GM12878 (cell line): ENCODE data around the gene NT5DC3. TPM values are rescaled to one million over a fixed set of nuclear protein-coding genes. Genes with fewer than 3 reads are reported as not detected.

Experiments
- ATAC-seq: fragments of 200-7000 bp; cut with Tn5 transposase; 3 replicates; pipeline ENCODE4 v1.9.1; 2020; ENCODE audit warnings: mild to moderate bottlenecking, moderate library complexity
- BruUV-seq: library from RNA; stranded (reverse); fragments of 400-500 nt; replicated peaks from 2 replicates; lab custom pipeline; 2021; lab: Mats Ljungman, UMichigan
- CTCF ChIA-PET: fragments of 300-600 bp; sonication (Branson Sonifier 250); formaldehyde crosslinking; extraction: SDS; loops from one replicate; lab custom pipeline; 2021; ENCODE audit warnings: inconsistent platforms; lab: Yijun Ruan, JAX
- POLR2A ChIA-PET: fragments of 350-600 bp; formaldehyde crosslinking; extraction: SDS; loops from one replicate; lab custom pipeline; 2021; ENCODE audit warnings: inconsistent platforms; lab: Charles Lee
- RAD21 ChIA-PET: fragments of 300-600 bp; sonication (Branson Sonifier 250); formaldehyde crosslinking; loops from one replicate; lab custom pipeline; 2023; ENCODE audit warnings: antibody characterized with exemption; ENCODE audit not compliant: unreplicated experiment; lab: Charles Lee
- SMC1A ChIA-PET: fragments of 300-600 bp; sonication (Branson Sonifier 250); formaldehyde crosslinking; loops from one replicate; lab custom pipeline; 2023; ENCODE audit not compliant: unreplicated experiment, uncharacterized antibody; lab: Charles Lee
- DNase-seq: peaks from one replicate; pipeline ENCODE4 v3.0.0-alpha.2; 2011; ENCODE audit warnings: low read depth, low spot score
- FAIRE-seq: peaks from 3 replicates; lab custom pipeline; 2011; peaks lifted over from hg19 to GRCh38; lab: Jason Lieb, UNC
- H2AFZ ChIP-seq: 2 replicates; pipeline ENCODE4 v1.6.0; 2011; ENCODE audit warnings: low read depth, low read length, control low read depth; ENCODE audit not compliant: control insufficient read depth
- H3K27ac ChIP-seq: 2 replicates; pipeline ENCODE4 v1.5.1; 2011; ENCODE audit warnings: control low read depth; ENCODE audit not compliant: control insufficient read depth, insufficient read depth
- H3K27me3 ChIP-seq, 2 experiments: replicated peaks in 1 of 2; 2 replicates each; pipeline versions ENCODE4 v1.6.0 to v1.6.1; 2011; ENCODE audit warnings: low read length in 1 of 2; ENCODE audit not compliant: control insufficient read depth in 2 of 2, insufficient read depth in 2 of 2
- H3K36me3 ChIP-seq, 2 experiments: 2 replicates each; pipeline ENCODE4 v1.5.1; 2011; ENCODE audit warnings: low read length in 1 of 2; ENCODE audit not compliant: control insufficient read depth in 2 of 2, insufficient read depth in 2 of 2
- H3K4me1 ChIP-seq: 2 replicates; pipeline ENCODE4 v1.6.1; 2011; ENCODE audit warnings: mild to moderate bottlenecking, low read length, moderate library complexity, mixed read lengths; ENCODE audit not compliant: control insufficient read depth, insufficient read depth
- H3K4me2 ChIP-seq: 2 replicates; pipeline ENCODE4 v1.6.0; 2011; ENCODE audit warnings: control low read depth; ENCODE audit not compliant: control insufficient read depth, insufficient read depth
- H3K4me3 ChIP-seq: fragments of 200-600 bp; sonication (generic); 2 replicates; pipeline ENCODE4 v1.5.1; 2016
- H3K79me2 ChIP-seq: 2 replicates; pipeline ENCODE4 v1.6.0; 2011; ENCODE audit warnings: low read length; ENCODE audit not compliant: control insufficient read depth, insufficient read depth
- H3K9ac ChIP-seq: 2 replicates; pipeline ENCODE4 v1.8.0; 2011; ENCODE audit warnings: low read length, control low read depth, mixed read lengths; ENCODE audit not compliant: control insufficient read depth, insufficient read depth
- H3K9me3 ChIP-seq: replicated peaks from 3 replicates; pipeline ENCODE4 v1.5.1; 2011; ENCODE audit warnings: mild to moderate bottlenecking, low read length; ENCODE audit not compliant: control insufficient read depth, insufficient read depth
- H4K20me1 ChIP-seq: 2 replicates; pipeline ENCODE4 v1.6.0; 2011; ENCODE audit not compliant: control insufficient read depth, insufficient read depth
- EZH2 ChIP-seq: IDR thresholded peaks from 2 replicates; pipeline ENCODE4 v1.6.1; 2012; ENCODE audit warnings: low read depth, mild to moderate bottlenecking, control low read depth, inconsistent platforms, low read length, borderline replicate concordance; ENCODE audit not compliant: control insufficient read depth
- JUND ChIP-seq: IDR thresholded peaks from 2 replicates; pipeline ENCODE4 v1.6.1; 2012; ENCODE audit warnings: low read depth, mild to moderate bottlenecking, low read length, improper control_type of control experiment, moderate library complexity
- MXI1 ChIP-seq: fragments of 150-350 bp; IDR thresholded peaks from 2 replicates; pipeline ENCODE4 v1.6.1; 2011; ENCODE audit warnings: low read depth, mild to moderate bottlenecking, inconsistent platforms, low read length, improper control_type of control experiment
- NFYB ChIP-seq: IDR thresholded peaks from 2 replicates; pipeline ENCODE4 v1.6.1; 2011; ENCODE audit warnings: low read depth, mild to moderate bottlenecking, low read length, improper control_type of control experiment, moderate library complexity; ENCODE audit not compliant: insufficient read depth
- RUNX3 ChIP-seq: IDR thresholded peaks from 2 replicates; pipeline ENCODE4 v1.6.1; 2012; ENCODE audit warnings: low read length, inconsistent platforms
- SIX5 ChIP-seq: IDR thresholded peaks from 2 replicates; pipeline ENCODE4 v1.6.1; 2011; ENCODE audit warnings: mild to moderate bottlenecking, low read depth, low read length, moderate library complexity; ENCODE audit not compliant: severe bottlenecking
- ZNF384 ChIP-seq: IDR thresholded peaks from 2 replicates; pipeline ENCODE4 v1.6.1; 2012; ENCODE audit warnings: low read depth, mild to moderate bottlenecking, low read length, improper control_type of control experiment, borderline replicate concordance
- WGBS: methylation state at CpG from one replicate; pipeline ENCODE4 v1.1.6; 2016; ENCODE audit warnings: low lambda C conversion rate; ENCODE audit not compliant: insufficient replicate concordance, insufficient coverage; ENCODE audit errors: missing lambda C conversion rate; 5-methylcytosine and 5-hydroxymethylcytosine counted together
- in situ Hi-C: fragments of 300-500 bp; cut with MboI; formaldehyde crosslinking; loops from 9 replicates; pipeline ENCODE4 v1.14.3; 2018; ENCODE audit warnings: mixed read lengths
- intact Hi-C: fragments of 100-400 bp; cut with micrococcal nuclease; formaldehyde crosslinking; loops from one replicate; pipeline ENCODE4 v1.14.2; 2022; ENCODE audit not compliant: unreplicated experiment
- polyA plus RNA-seq, 11 experiments: library from polyadenylated mRNA; depleted of rRNA in 4 of 11; unstranded in 6 of 11; stranded (reverse) in 5 of 11; fragments of >200 nt; fragmentation: Nextera tagmentation in 4 of 11; fragmentation: Illumina TruSeq in 1 of 11; extraction: Ambion mirVana in 4 of 11; extraction: Trizol in 1 of 11; gene quantifications; 1 replicate in 1 of 11; 2 replicates in 10 of 11; pipeline versions ENCODE4 v1.2.1 to v1.2.3, GENCODE V29; 2011 to 2016; ENCODE audit warnings: inconsistent platforms in 2 of 11, missing spikeins in 2 of 11, low read depth in 1 of 11
- total RNA-seq, 4 experiments: library from RNA; depleted of rRNA in 3 of 4; stranded (reverse); fragments of >200 nt in 3 of 4; fragmentation: Illumina TruSeq in 1 of 4; extraction: Trizol in 1 of 4; gene quantifications; 2 replicates each; pipeline versions ENCODE4 v1.2.1 to v1.2.3, GENCODE V29; 2013 to 2021
- TF ChIP-seq, protein P1 (sequence below): IDR thresholded peaks from 2 replicates; pipeline ENCODE4 v1.6.1; 2012; ENCODE audit warnings: low read depth, low read length, improper control_type of control experiment
- TF ChIP-seq, protein P2 (sequence below): IDR thresholded peaks from 2 replicates; pipeline ENCODE4 v1.6.1; 2012; ENCODE audit warnings: improper control_type of control experiment, low read depth, low read length; ENCODE audit not compliant: insufficient replicate concordance
- TF ChIP-seq, protein P3 (sequence below): IDR thresholded peaks from 2 replicates; pipeline ENCODE4 v1.6.1; 2012; ENCODE audit warnings: low read depth, low read length, improper control_type of control experiment

The NT5DC3 gene
- total and polyA plus RNA-seq, 10 of the 15 experiments (the other 5 are each of a cell fraction or from before 2014, with no cell fraction given), result 2.0 to 12.4 (median 5.9) TPM

DNA sequence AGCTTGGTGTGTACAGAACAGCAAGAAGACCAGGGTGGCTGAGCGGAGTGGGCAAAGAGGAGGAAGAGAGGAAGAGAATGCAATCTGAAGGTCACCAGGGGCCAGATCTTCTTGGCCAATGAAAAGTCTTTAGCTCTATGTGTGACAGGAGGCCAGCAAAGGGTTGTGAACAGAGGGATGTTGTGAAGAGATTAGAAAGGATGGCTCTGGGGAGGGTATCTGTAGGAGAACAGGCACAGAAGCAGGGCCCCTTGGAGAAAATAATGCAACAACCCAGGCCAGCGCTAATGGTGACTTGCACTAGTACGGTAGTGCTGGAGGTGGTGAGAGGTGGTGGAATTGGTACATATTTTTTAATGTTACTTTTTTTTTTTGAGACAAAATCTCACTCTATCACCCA is 97.2 kb downstream of the NT5DC3 start:
- DNase-seq (no peak), FAIRE-seq (no peak), ATAC-seq (no peak)
- no peak for TF ChIP-seq SIX5
- TF ChIP-seq EZH2, result no peak
- TF ChIP-seq, protein P1, sequence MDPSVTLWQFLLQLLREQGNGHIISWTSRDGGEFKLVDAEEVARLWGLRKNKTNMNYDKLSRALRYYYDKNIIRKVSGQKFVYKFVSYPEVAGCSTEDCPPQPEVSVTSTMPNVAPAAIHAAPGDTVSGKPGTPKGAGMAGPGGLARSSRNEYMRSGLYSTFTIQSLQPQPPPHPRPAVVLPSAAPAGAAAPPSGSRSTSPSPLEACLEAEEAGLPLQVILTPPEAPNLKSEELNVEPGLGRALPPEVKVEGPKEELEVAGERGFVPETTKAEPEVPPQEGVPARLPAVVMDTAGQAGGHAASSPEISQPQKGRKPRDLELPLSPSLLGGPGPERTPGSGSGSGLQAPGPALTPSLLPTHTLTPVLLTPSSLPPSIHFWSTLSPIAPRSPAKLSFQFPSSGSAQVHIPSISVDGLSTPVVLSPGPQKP, result no peak
- 80% methylated on average over 3 of the region's 3 CpGs for WGBS
- POLR2A ChIA-PET, result no interaction called here
- Histone ChIP-seq H3K9me3 (no peaks in the 10 kb centered on the region), H3K4me1 (no peaks in the 10 kb centered on the region), H3K9ac (no peak overlapping the region), H3K4me2 (no peak overlapping the region), H3K27me3 (no peaks in the 10 kb centered on the region; a peak in 1 of 4 replicates), H3K4me3 (no peak overlapping the region), H3K79me2 (no peaks in the 10 kb centered on the region), H4K20me1 (no peaks in the 10 kb centered on the region), H2AFZ (no peak overlapping the region), H3K36me3 (no peaks in the 10 kb centered on the region), H3K27ac (no peak overlapping the region)
- SMC1A ChIA-PET, result no interaction called here
- RAD21 ChIA-PET, result no interaction called here
- intact Hi-C loops (no loop called here), in situ Hi-C loops (no loop called here)
- CTCF ChIA-PET, result interaction anchor here (1.0 kb wide), 1 partner anchor 14 kb away, joined by 3 read pairs; no protein-coding TSS in a partner anchor
- BruUV-seq, result no TSS peak

DNA sequence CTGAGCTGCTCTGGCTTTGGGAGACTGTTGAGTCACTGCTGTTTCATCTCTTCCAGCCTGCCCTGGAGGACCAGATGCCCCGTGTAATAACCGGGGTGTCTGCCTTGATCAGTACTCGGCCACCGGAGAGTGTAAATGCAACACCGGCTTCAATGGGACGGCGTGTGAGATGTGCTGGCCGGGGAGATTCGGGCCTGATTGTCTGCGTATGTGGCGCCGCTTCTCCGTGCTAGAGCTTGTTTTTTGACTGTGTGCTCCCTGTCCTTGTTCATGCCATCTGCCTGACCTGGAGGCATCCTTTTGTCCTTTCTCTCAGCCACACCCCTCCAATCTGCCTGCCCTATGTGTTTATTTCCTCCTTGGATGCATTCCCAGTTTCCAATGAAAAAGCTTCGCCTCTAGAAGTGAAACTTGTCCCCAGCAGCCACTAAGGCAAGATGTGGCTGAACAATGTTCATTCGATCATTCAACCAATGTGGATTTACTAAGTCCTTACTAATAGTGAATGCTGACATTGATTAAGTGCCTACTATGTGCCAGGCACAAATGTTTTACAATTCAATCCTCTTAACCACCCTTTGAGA is 98.6 kb downstream of the NT5DC3 start:
- WGBS, result 63% methylated on average over 15 of the region's 15 CpGs
- no peak overlapping the region for H3K27ac ChIP-seq
- H3K79me2 ChIP-seq, result no peaks in the 10 kb centered on the region
- FAIRE-seq (no peak), ATAC-seq (no peak), DNase-seq (no peak)
- no peak overlapping the region for H2AFZ ChIP-seq
- H3K4me3 ChIP-seq, result no peak overlapping the region
- H3K36me3 ChIP-seq, result no peaks in the 10 kb centered on the region
- ChIA-PET SMC1A (no interaction called here), RAD21 (interaction anchor here (0.6 kb wide), 1 partner anchor 303 kb away, joined by 3 read pairs; no protein-coding TSS in a partner anchor), CTCF (interaction anchor here (1.0 kb wide), 1 partner anchor 13 kb away, joined by 3 read pairs; no protein-coding TSS in a partner anchor), POLR2A (no interaction called here)
- in situ Hi-C loops, result no loop called here
- no peaks in the 10 kb centered on the region; a peak in 1 of 4 replicates for H3K27me3 ChIP-seq
- no peak overlapping the region for H3K9ac ChIP-seq
- no peaks in the 10 kb centered on the region for H3K9me3 ChIP-seq
- no peaks in the 10 kb centered on the region for H4K20me1 ChIP-seq
- intact Hi-C loops, result no loop called here
- no TSS peak for BruUV-seq
- no peaks in the 10 kb centered on the region for H3K4me1 ChIP-seq
- no peak overlapping the region for H3K4me2 ChIP-seq
- TF ChIP-seq MXI1, result no peak
- TF ChIP-seq ZNF384, result no peak
- TF ChIP-seq NFYB, result no peak
- TF ChIP-seq, protein P2, sequence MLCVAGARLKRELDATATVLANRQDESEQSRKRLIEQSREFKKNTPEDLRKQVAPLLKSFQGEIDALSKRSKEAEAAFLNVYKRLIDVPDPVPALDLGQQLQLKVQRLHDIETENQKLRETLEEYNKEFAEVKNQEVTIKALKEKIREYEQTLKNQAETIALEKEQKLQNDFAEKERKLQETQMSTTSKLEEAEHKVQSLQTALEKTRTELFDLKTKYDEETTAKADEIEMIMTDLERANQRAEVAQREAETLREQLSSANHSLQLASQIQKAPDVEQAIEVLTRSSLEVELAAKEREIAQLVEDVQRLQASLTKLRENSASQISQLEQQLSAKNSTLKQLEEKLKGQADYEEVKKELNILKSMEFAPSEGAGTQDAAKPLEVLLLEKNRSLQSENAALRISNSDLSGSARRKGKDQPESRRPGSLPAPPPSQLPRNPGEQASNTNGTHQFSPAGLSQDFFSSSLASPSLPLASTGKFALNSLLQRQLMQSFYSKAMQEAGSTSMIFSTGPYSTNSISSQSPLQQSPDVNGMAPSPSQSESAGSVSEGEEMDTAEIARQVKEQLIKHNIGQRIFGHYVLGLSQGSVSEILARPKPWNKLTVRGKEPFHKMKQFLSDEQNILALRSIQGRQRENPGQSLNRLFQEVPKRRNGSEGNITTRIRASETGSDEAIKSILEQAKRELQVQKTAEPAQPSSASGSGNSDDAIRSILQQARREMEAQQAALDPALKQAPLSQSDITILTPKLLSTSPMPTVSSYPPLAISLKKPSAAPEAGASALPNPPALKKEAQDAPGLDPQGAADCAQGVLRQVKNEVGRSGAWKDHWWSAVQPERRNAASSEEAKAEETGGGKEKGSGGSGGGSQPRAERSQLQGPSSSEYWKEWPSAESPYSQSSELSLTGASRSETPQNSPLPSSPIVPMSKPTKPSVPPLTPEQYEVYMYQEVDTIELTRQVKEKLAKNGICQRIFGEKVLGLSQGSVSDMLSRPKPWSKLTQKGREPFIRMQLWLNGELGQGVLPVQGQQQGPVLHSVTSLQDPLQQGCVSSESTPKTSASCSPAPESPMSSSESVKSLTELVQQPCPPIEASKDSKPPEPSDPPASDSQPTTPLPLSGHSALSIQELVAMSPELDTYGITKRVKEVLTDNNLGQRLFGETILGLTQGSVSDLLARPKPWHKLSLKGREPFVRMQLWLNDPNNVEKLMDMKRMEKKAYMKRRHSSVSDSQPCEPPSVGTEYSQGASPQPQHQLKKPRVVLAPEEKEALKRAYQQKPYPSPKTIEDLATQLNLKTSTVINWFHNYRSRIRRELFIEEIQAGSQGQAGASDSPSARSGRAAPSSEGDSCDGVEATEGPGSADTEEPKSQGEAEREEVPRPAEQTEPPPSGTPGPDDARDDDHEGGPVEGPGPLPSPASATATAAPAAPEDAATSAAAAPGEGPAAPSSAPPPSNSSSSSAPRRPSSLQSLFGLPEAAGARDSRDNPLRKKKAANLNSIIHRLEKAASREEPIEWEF, result no peak
- TF ChIP-seq JUND, result no peak
- TF ChIP-seq, protein P3, sequence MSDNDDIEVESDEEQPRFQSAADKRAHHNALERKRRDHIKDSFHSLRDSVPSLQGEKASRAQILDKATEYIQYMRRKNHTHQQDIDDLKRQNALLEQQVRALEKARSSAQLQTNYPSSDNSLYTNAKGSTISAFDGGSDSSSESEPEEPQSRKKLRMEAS, result no peak
- no peak for TF ChIP-seq RUNX3
